Endothelial cell (in vitro differentiated cells): ENCODE measurements around the gene PRPS1L1. TPM values are rescaled to one million over a fixed set of nuclear protein-coding genes. Genes with fewer than 3 reads are reported as not detected.

Experiments
- DNase-seq: peaks from one replicate; pipeline ENCODE4 v3.0.0; 2021; ENCODE audit warnings: low spot score
- H3K27ac Mint-ChIP-seq: one replicate; pipeline ENCODE4 v1.8.0; 2021; ENCODE audit warnings: mixed read lengths, inconsistent platforms; ENCODE audit not compliant: unreplicated experiment
- H3K27me3 Mint-ChIP-seq: one replicate; pipeline ENCODE4 v1.8.0; 2021; ENCODE audit warnings: mild to moderate bottlenecking, moderate library complexity, mixed read lengths, inconsistent platforms; ENCODE audit not compliant: unreplicated experiment
- H3K36me3 Mint-ChIP-seq: one replicate; pipeline ENCODE4 v1.8.0; 2021; ENCODE audit warnings: mild to moderate bottlenecking, low read depth, mixed read lengths, inconsistent platforms; ENCODE audit not compliant: unreplicated experiment
- H3K4me1 Mint-ChIP-seq: one replicate; pipeline ENCODE4 v1.8.0; 2021; ENCODE audit warnings: mild to moderate bottlenecking, mixed read lengths, inconsistent platforms; ENCODE audit not compliant: unreplicated experiment
- H3K4me3 Mint-ChIP-seq: one replicate; pipeline ENCODE4 v1.8.0; 2021; ENCODE audit warnings: mild to moderate bottlenecking, mixed read lengths, inconsistent platforms; ENCODE audit not compliant: unreplicated experiment
- H3K9me3 Mint-ChIP-seq: one replicate; pipeline ENCODE4 v1.8.0; 2021; ENCODE audit warnings: mixed read lengths, inconsistent platforms; ENCODE audit not compliant: unreplicated experiment
- CTCF ChIP-seq: fragments of 200-600 bp; sonication (generic); IDR thresholded peaks from one replicate; pipeline ENCODE4 v1.5.0; 2021; ENCODE audit warnings: antibody characterized with exemption; ENCODE audit not compliant: unreplicated experiment
- total RNA-seq: library from RNA; stranded (reverse); fragmentation: NEBNext Ultra II Directional; extraction: Animal tissue kit (Norgen Biotek cat#: 25700); gene quantifications from one replicate; pipeline ENCODE4 v1.2.1, GENCODE V29; 2021; ENCODE audit not compliant: unreplicated experiment

Gene PRPS1L1
- total RNA-seq, 1 donor from 2014 or later: not detected

- Mint-ChIP-seq H3K27ac (no peak overlapping the region), H3K27me3 (peaks cover 3% of the 10 kb centered on the region), H3K4me3 (no peak overlapping the region), H3K36me3 (no peaks in the 10 kb centered on the region), H3K4me1 (no peaks in the 10 kb centered on the region), H3K9me3 (no peaks in the 10 kb centered on the region)
- no peak for DNase-seq
- no peak for TF ChIP-seq CTCF
These were observed 31.5 kb upstream of the PRPS1L1 start for GRCh38 chr7:18059171-18059570.

- no peaks in the 10 kb centered on the region for H3K4me1 Mint-ChIP-seq
- H3K4me3 Mint-ChIP-seq: no peak overlapping the region
- no peak for TF ChIP-seq CTCF
- H3K27me3 Mint-ChIP-seq: peaks cover 3% of the 10 kb centered on the region
- H3K27ac Mint-ChIP-seq: no peak overlapping the region
- H3K9me3 Mint-ChIP-seq: no peaks in the 10 kb centered on the region
- no peak for DNase-seq
- no peaks in the 10 kb centered on the region for H3K36me3 Mint-ChIP-seq
These were observed 26.3 kb upstream of the PRPS1L1 start for GRCh38 chr7:18053941-18054340.

DNA sequence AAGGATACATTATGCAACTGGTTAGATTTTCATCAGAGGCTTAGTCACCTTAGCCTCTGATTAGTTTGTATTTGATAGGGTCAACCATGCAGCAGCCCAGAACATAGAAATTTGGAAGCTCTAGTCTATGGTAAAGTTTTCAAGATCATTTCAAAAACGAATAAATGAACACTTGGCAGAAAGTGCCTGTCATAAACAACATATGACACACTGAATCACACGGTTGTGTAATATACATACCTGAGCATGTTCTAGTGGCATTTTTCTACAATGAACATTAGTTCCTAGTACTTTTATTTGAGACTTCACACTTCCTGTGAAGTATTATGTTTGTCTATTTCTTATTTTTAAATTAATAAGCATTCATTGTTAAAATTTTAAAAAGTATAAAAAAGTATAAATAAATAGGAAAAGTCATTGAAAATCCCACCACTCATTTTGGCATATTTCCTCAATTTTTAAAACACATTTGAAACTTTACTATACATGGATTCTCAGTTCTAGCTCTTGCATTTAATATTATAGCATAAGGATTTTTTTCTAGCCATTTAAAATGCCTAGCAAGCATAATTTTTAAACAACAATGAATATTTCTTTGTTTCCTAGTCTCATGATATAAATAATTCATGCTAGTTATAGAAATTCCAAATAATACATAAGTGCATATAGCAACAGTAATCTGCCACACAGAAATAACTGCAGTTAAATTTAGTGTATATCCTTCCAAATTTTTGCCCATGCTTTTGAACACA lies 25.7 kb upstream of the PRPS1L1 start:
- H3K9me3 Mint-ChIP-seq: no peaks in the 10 kb centered on the region
- H3K4me3 Mint-ChIP-seq: no peak overlapping the region
- no peaks in the 10 kb centered on the region for H3K36me3 Mint-ChIP-seq
- no peak overlapping the region for H3K27ac Mint-ChIP-seq
- no peak for DNase-seq
- H3K4me1 Mint-ChIP-seq: no peaks in the 10 kb centered on the region
- TF ChIP-seq CTCF: no peak
- H3K27me3 Mint-ChIP-seq: no peaks in the 10 kb centered on the region

DNA sequence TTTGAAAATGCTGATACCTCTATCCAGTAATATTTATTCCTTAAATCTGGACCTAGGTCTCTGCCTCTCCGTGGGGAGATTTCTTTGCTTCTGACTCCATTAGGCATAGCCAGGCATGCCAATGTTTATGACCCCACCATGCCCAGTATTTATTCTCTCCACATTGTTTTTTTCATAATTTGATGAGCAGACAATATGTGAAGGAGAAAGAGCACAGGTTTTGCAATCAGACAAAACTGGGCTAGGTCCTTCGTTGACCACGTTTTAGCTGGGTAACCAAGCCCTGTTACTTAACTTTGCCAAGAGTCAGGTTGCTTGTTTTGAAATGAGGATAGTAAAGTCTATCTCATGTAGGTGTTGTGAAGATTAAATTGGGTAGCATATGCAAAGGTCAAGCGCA lies 21.6 kb upstream of the PRPS1L1 start:
- H3K27ac Mint-ChIP-seq: no peak overlapping the region
- H3K36me3 Mint-ChIP-seq: no peaks in the 10 kb centered on the region
- H3K4me1 Mint-ChIP-seq: no peaks in the 10 kb centered on the region
- H3K9me3 Mint-ChIP-seq: no peaks in the 10 kb centered on the region
- no peak overlapping the region for H3K4me3 Mint-ChIP-seq
- H3K27me3 Mint-ChIP-seq: no peaks in the 10 kb centered on the region
- DNase-seq: no peak
- TF ChIP-seq CTCF: no peak

DNA sequence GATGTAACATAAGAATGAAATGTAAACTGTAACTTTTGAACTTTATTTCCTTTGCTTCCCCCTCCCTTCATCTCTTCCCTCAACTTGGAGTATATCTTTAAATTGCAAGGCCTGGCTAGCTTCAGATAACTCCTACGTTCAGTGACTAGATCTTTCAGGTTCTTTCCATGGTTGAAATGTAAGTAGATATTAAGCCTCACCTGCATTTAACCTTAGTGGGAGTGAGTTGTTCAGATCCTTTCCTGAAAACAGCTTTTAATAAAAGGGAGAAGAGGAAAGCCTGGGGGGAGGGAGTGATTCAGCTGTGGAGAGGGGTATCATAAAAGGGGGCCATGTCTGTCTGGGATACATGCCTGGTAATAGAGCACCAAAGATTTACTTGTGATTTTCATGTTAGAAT lies 19.0 kb upstream of the PRPS1L1 start:
- DNase-seq: no peak
- TF ChIP-seq CTCF: no peak
- no peaks in the 10 kb centered on the region for H3K27me3 Mint-ChIP-seq
- no peaks in the 10 kb centered on the region for H3K36me3 Mint-ChIP-seq
- no peaks in the 10 kb centered on the region for H3K9me3 Mint-ChIP-seq
- no peaks in the 10 kb centered on the region for H3K4me1 Mint-ChIP-seq
- H3K4me3 Mint-ChIP-seq: no peak overlapping the region
- H3K27ac Mint-ChIP-seq: no peak overlapping the region
